Ectodermal cell (in vitro differentiated cells): ENCODE data around the gene ANGEL1.
A peak's percentile ranks its signal among the peaks of the same experiment; 100 is the strongest.

Source experiments
- H3K27ac ChIP-seq: 2 replicates; pipeline ENCODE4 v1.7.0; 2013; ENCODE audit warnings: mild to moderate bottlenecking, low read depth, low read length; ENCODE audit not compliant: insufficient read depth, poor library complexity, severe bottlenecking
- H3K27me3 ChIP-seq: 2 replicates; pipeline ENCODE4 v1.7.0; 2013; ENCODE audit warnings: mild to moderate bottlenecking, low read length; ENCODE audit not compliant: insufficient read depth, control insufficient read depth, poor library complexity, severe bottlenecking
- H3K36me3 ChIP-seq: one replicate; pipeline ENCODE4 v1.7.0; 2013; ENCODE audit warnings: low read length; ENCODE audit not compliant: control insufficient read depth, insufficient read depth
- H3K4me1 ChIP-seq: one replicate; pipeline ENCODE4 v1.7.0; 2013; ENCODE audit warnings: low read length; ENCODE audit not compliant: control insufficient read depth, insufficient read depth
- H3K4me3 ChIP-seq: 2 replicates; pipeline ENCODE4 v1.7.0; 2013; ENCODE audit warnings: low read depth, low read length, control low read depth; ENCODE audit not compliant: insufficient read depth
- H3K9me3 ChIP-seq: 2 replicates; pipeline ENCODE4 v1.7.0; 2013; ENCODE audit warnings: mild to moderate bottlenecking, low read length, moderate library complexity; ENCODE audit not compliant: control insufficient read depth
- WGBS, 2 experiments: methylation state at CpG; one replicate each; pipeline ENCODE4 v1.1.7; 2013; ENCODE audit warnings: missing lambda C conversion rate in 2 of 2; 5-methylcytosine and 5-hydroxymethylcytosine counted together

ANGEL1 gene

DNA sequence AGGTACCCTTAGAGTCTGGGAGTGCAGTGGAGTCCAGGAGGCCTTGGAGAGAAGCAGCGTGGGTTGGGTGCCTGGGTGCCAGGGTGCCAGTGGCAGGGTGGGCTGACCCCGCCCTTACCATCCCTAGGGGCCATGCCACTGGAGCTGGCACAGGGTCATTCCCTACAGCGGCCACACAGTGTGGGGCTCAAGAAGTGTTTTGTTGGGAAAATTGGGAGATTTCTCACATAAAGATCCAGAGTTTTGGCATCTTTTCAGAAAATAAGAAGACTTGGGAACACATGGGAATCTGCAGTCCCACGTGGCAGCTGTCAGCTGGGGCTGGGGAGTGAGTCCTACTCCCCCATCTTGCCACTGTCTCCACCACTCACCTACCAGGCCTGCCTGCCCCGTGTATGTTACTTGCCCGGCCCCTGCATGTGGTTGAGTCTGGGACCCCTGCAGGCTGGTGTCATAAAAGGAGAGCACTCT is 47.2 kb downstream of the ANGEL1 start:
- Histone ChIP-seq H3K36me3 (no peaks in the 10 kb centered on the region), H3K27me3 (peaks cover 33% of the 10 kb centered on the region), H3K4me3 (no peak overlapping the region), H3K9me3 (no peaks in the 10 kb centered on the region), H3K4me1 (peaks cover 21% of the 10 kb centered on the region), H3K27ac (no peak overlapping the region)
- WGBS, 2 experiments: 74 to 80% methylated on average over 6 of the region's 6 CpGs

DNA sequence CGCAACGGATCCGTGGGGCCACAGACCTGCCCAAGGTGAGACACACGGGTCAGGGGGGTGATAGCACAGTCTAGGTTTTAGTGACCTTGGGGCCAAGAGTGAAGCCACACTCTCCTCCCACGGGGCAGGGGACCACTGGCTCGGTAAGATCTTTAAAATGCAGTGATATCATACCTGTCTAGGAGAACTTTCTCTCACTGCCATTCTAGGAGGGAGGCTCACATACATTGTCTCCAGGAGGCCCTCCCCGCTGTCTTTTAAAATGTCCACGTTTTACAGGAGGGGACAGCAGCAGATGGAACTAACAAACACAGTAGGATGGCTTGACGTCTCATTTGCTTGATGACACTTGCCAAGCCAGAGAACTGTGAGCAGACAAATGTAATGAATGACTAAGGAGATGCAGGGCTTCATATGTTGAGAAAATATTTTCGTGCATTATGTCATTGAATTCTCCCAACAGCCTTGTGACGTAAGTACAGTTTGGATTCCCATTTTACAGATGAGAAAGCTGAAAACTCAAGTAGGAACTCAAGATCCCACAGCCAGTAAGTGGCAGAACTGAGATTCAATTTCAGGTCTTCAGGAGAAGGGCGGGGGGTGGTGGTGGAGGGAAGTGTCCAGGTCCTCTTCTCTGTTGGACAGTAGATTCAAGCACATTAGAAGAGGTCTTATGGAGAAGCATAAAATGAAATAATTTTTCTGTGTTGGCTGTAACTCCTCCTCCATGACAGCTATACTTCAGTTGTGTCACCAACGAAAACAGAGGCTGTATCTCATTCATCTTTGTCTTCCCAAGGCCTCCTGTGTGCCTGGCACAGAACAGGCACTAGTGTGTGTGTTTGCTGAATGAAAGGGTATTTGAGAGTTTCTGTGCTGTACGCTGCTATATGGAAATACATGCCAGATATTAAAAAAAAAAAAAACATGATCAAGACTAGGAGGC is 49.3 kb downstream of the ANGEL1 start:
- Histone ChIP-seq H3K4me1 (peaks cover 18% of the 10 kb centered on the region), H3K27me3 (peaks cover 49% of the 10 kb centered on the region), H3K4me3 (no peak overlapping the region), H3K27ac (no peak overlapping the region), H3K9me3 (no peaks in the 10 kb centered on the region), H3K36me3 (no peaks in the 10 kb centered on the region)
- 86 to 89% methylated on average over 14 of the region's 14 CpGs for WGBS, 2 experiments

DNA sequence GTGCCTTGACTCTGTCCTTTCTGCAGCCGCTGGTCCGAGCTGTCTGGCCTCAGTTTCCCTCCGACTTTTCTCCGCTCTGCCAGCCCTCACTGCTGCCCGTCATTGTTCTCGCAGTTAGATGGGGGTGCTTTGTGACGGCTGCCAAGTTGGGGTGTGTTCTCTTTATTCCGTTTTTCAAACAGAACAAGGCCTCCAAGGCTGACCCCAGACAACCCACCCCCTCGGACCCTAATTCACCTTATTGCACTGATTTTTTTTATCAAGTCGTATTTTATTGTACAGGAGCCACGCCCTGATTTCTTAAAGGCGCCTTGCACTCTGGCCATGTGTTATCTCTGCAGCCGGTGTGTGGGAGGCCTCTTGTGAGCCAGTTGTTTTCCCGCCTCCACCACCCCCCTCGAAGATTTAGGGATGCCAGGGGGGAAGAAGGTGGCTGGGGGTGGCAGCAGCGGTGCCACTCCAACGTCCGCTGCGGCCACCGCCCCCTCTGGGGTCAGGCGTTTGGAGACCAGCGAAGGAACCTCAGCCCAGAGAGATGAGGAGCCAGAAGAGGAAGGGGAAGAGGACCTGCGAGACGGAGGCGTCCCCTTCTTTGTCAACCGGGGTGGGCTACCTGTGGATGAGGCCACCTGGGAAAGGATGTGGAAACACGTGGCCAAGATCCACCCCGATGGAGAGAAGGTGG is 50.1 kb downstream of the ANGEL1 start:
- no peaks in the 10 kb centered on the region for H3K36me3 ChIP-seq
- H3K4me1 ChIP-seq: peaks cover 11% of the 10 kb centered on the region
- no peak overlapping the region for H3K27ac ChIP-seq
- H3K4me3 ChIP-seq: peak overlapping the region; percentile 63
- no peaks in the 10 kb centered on the region for H3K9me3 ChIP-seq
- 52 to 57% methylated on average over 28 of the region's 28 CpGs for WGBS, 2 experiments
- peaks cover 53% of the 10 kb centered on the region for H3K27me3 ChIP-seq

DNA sequence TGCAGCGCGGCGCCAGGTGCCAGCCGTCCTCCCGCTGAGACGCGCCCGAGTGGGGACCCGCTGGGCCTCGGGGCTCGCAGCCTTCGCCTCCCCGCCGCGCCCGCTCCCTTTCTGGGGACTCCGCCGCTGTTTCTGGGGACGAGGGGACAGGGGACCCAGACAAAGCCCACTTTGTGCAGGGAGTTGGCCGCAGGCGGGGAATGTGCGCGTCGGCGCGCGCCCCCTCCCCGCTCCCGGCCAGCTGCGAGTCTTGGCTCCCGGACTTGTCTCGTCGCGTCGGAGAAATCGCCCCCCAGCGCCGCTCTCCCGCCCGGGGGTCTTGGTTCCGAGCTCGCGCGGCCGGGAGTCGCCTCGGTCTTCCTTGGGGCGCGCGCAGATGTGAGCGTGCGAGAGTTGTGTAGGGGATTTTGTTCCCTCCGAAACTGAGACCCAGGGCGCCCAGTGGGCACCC is 50.7 kb downstream of the ANGEL1 start:
- Histone ChIP-seq H3K27ac (no peak overlapping the region), H3K9me3 (no peaks in the 10 kb centered on the region), H3K4me3 (peak overlapping the region; percentile 63), H3K4me1 (peaks cover 11% of the 10 kb centered on the region), H3K36me3 (no peaks in the 10 kb centered on the region), H3K27me3 (peaks cover 53% of the 10 kb centered on the region)
- 1% methylated on average over 54 of the region's 54 CpGs for WGBS, 2 experiments

DNA sequence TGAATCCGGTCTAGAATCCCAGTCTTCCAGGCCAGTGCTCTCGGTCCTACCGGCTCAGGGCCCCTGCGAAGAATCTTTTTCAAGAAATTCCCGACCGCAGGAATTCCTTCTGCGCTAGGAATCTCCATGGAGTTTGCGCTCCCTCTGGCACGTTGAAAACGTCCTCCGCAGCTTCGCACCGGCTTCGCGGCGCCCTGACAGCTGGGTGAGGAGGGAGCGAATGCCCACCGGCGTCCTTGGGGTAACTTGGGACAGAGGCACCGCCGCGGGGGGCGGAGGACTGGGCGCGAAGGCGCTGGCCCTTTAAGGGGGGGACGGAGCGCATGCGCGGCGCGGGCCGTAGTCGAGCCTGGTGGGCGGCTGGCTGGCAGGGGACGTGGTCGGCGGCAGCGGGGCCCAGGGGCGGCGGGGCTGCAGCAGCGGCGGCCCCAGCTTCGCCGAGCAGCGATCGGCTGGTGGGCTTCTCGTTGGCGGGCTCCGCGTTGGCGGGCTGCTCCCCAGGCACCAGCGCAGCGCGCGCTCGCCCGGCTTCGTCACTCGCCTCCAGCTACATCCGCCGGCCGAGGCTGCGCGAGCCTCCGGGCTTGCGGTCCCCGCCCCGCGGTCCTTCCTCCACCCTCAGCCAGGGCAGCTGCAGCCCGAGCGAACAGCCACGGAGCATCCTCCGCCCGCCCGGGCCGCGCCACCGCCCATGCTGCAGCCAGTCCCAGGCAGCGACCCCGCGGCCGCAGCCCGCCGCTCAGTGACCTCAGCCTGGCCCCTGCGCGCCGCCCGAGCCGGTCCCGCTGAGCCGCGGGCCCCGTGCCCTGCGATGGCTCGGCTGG is 51.3 kb downstream of the ANGEL1 start, which contains the start of gene VASH1:
TSS of gene VASH1 (plus strand) at position 333 of the 824 bp plus-strand sequence. CDS start 1,354 bp downstream, outside the sequence.
- peaks cover 11% of the 10 kb centered on the region for H3K4me1 ChIP-seq
- H3K27ac ChIP-seq: no peak within 1 kb of the TSS
- H3K36me3 ChIP-seq: no peaks in the 10 kb centered on the region
- peak within 1 kb of the TSS; percentile 63 for H3K4me3 ChIP-seq
- WGBS, 2 experiments: 0% methylated on average over 96 of the region's 96 CpGs
- H3K27me3 ChIP-seq: peaks cover 53% of the 10 kb centered on the region
- H3K9me3 ChIP-seq: no peaks in the 10 kb centered on the region

DNA sequence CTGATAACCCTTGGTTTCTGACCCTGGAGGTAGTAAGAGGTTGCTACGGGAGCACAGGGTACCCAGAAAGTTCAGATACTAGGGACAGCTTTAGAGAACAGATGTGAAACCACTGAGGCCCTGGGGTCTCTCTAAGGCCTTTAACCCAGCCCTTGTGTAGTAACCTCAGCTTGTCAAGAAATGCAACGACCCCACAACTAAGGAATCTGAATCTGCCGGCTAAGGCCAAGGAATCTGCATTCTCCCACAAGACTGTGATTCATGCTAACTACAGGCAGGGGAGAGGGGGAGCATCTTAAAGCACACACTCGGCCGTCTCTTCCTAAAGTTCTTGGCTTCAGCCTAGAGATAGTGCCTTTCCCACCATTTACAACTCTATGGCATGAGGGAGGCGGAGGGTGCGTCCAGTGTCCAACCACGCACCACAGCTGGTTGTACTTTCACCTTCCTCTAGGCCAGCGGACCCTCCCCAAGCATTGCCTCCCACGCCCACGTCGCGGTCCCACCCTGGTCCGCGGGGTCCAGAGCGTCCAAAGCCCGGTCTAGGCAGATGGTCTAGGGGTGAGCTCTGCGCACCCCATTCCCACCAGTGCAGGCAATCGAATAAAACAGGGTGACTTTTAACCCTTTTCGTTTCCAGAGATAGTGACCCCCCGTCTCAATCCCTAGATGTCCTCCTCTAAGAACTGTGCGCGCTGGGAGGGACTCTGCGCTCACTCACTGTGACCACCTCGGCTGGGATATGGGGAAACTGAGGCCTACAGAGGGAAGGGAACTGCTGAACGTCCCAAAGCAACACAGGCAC is 52.1 kb downstream of the ANGEL1 start:
- Histone ChIP-seq H3K4me3 (peak overlapping the region; percentile 63), H3K36me3 (no peaks in the 10 kb centered on the region), H3K9me3 (no peaks in the 10 kb centered on the region), H3K27me3 (peaks cover 53% of the 10 kb centered on the region), H3K27ac (no peak overlapping the region), H3K4me1 (peaks cover 11% of the 10 kb centered on the region)
- 62 to 66% methylated on average over 25 to 26 of the region's 26 CpGs for WGBS, 2 experiments

DNA sequence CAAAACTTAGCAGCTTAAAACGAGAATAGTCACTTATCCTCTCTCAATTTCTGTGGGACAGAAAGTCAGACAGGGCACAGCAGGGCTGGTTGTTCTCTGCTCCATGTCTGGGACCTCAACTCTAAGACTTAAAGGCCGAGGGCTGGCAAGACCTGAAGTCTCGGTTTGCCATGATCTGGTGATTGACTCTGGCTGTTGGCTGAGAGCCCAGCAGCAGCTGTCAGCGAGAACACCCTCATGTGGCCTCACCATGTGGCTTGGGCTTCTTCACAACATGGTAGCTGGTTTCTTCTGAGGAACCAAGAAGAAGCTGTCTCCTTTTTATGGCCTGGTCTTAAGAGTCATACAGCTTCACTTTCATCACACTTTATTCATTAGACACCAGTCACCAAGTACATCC is 53.1 kb downstream of the ANGEL1 start:
- Histone ChIP-seq H3K4me1 (peaks cover 11% of the 10 kb centered on the region), H3K4me3 (no peak overlapping the region), H3K27me3 (peaks cover 53% of the 10 kb centered on the region), H3K27ac (no peak overlapping the region), H3K9me3 (no peaks in the 10 kb centered on the region), H3K36me3 (no peaks in the 10 kb centered on the region)
- WGBS, 2 experiments: 93% methylated on average over 4 of the region's 4 CpGs

DNA sequence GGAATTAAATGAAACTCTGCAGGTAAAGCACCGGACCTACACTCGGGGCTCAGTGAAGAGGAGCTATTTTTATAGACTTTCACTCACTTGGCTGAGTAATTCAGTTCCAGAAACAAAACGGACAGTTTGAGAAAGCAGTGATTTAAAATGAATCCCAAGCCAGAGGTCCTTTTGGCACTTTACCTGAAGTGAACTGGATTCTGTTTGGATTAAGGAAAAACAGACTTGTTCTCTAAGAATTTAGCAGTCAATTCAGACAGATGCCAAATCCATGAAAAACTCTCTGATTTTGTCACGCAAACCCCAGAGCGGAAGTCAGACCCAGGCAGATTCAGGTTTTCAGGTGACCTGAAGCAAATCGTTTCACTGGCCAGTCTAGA is 56.3 kb downstream of the ANGEL1 start:
- WGBS, 2 experiments: 93 to 94% methylated on average over 6 of the region's 6 CpGs
- Histone ChIP-seq H3K36me3 (no peaks in the 10 kb centered on the region), H3K27me3 (peaks cover 28% of the 10 kb centered on the region), H3K4me1 (peaks cover 5% of the 10 kb centered on the region), H3K27ac (no peak overlapping the region), H3K4me3 (no peak overlapping the region), H3K9me3 (no peaks in the 10 kb centered on the region)

DNA sequence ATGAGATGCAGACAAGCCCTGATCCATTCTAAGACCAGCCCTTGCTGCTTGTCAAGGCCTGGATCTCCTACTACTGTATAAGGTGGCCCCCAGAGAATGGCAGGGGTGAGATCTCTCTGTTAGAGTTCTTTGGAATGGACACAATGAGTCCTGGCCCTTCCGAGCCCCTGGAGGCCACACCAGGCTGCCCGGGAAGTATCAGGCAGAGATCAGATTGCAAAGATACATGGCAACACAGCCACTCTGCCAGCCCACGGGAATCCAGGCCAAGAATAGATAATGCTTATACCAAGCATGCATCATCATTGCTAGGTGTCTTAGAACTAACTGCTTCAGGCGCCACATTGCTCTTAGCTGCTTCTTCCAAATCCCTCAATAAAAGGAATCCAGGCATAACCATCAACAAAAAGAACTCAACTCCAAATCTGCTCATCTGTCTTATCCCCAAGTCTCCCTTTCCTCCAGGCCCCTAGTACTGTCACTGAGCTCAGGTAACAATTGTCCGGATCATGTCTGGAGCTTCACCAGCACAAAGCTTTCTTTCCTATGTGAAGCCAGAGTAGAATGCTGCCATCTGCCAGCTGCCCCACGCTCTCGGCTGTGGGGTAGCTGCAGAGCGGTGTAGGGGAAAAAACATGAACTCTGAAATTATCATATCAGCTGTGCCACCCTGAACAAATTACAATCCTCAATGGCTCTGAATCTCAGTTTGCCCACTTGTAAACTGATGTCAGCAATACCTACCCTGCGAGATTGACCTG is 56.9 kb downstream of the ANGEL1 start:
- peaks cover 3% of the 10 kb centered on the region for H3K4me1 ChIP-seq
- no peak overlapping the region for H3K27ac ChIP-seq
- H3K4me3 ChIP-seq: no peak overlapping the region
- 78 to 83% methylated on average over 9 of the region's 9 CpGs for WGBS, 2 experiments
- no peaks in the 10 kb centered on the region for H3K36me3 ChIP-seq
- no peaks in the 10 kb centered on the region for H3K9me3 ChIP-seq
- H3K27me3 ChIP-seq: peaks cover 23% of the 10 kb centered on the region
